OCI-LY3 (cell line): Measurements from ENCODE around the gene SAE1.

Experiments used
- H2AFZ ChIP-seq: fragments of 200-600, 300-600 bp; shearing (Covaris generic); 2 replicates; pipeline ENCODE4 v1.6.0; 2014; ENCODE audit warnings: antibody characterized with exemption, low read depth, low read length
- H3K27ac ChIP-seq: fragments of 200-600, 300-600 bp; sonication (generic); 2 replicates; pipeline ENCODE4 v1.5.1; 2014; ENCODE audit warnings: mild to moderate bottlenecking, low read length, moderate library complexity, mixed read lengths
- H3K27me3 ChIP-seq: fragments of 200-600, 300-600 bp; sonication (generic); 2 replicates; pipeline ENCODE4 v1.6.1; 2014; ENCODE audit warnings: low read depth, low read length, mixed read lengths
- H3K36me3 ChIP-seq: fragments of 200-600, 300-600 bp; sonication (generic); replicated peaks from 2 replicates; pipeline ENCODE3; 2014; ENCODE audit warnings: low read depth, low read length, mixed read lengths
- H3K4me1 ChIP-seq: fragments of 300-600, 200-600 bp; sonication (generic); 2 replicates; pipeline ENCODE4 v1.6.1; 2014; ENCODE audit warnings: low read length, mixed read lengths
- H3K4me2 ChIP-seq: fragments of 200-600, 300-600 bp; sonication (generic); 2 replicates; pipeline ENCODE4 v1.6.1; 2014; ENCODE audit warnings: low read length, mixed read lengths
- H3K4me3 ChIP-seq: fragments of 300-600, 200-600 bp; sonication (generic); 2 replicates; pipeline ENCODE4 v1.5.1; 2014; ENCODE audit warnings: antibody characterized with exemption, mild to moderate bottlenecking, low read length, moderate library complexity
- H3K79me2 ChIP-seq: fragments of 300-600, 200-600 bp; shearing (Covaris generic); 2 replicates; pipeline ENCODE4 v1.6.1; 2014; ENCODE audit warnings: mild to moderate bottlenecking, low read length, mixed read lengths
- H3K9ac ChIP-seq: fragments of 300-600, 200-600 bp; shearing (Covaris generic); 2 replicates; pipeline ENCODE4 v1.6.0; 2014; ENCODE audit warnings: mild to moderate bottlenecking, low read length, moderate library complexity
- H3K9me3 ChIP-seq: fragments of 200-600, 300-600 bp; shearing (Covaris generic); 2 replicates; pipeline ENCODE4 v1.6.1; 2014; ENCODE audit warnings: low read length, mixed read lengths; ENCODE audit not compliant: insufficient read depth
- H4K20me1 ChIP-seq: fragments of 200-600, 300-600 bp; sonication (generic); 2 replicates; pipeline ENCODE4 v1.6.1; 2016; ENCODE audit warnings: low read length, mixed read lengths; ENCODE audit not compliant: insufficient read depth
- CTCF ChIP-seq: fragments of 200-600, 300-600 bp; sonication (generic); IDR thresholded peaks from 2 replicates; pipeline ENCODE4 v1.5.1; 2014; ENCODE audit warnings: antibody characterized with exemption, low read length, low read depth
- EZH2phosphoT487 ChIP-seq: fragments of 200-600 bp; shearing (Covaris generic); IDR thresholded peaks from 2 replicates; pipeline ENCODE4 v1.6.1; 2018; ENCODE audit warnings: antibody characterized with exemption, mixed run types, low read depth

Gene SAE1

DNA sequence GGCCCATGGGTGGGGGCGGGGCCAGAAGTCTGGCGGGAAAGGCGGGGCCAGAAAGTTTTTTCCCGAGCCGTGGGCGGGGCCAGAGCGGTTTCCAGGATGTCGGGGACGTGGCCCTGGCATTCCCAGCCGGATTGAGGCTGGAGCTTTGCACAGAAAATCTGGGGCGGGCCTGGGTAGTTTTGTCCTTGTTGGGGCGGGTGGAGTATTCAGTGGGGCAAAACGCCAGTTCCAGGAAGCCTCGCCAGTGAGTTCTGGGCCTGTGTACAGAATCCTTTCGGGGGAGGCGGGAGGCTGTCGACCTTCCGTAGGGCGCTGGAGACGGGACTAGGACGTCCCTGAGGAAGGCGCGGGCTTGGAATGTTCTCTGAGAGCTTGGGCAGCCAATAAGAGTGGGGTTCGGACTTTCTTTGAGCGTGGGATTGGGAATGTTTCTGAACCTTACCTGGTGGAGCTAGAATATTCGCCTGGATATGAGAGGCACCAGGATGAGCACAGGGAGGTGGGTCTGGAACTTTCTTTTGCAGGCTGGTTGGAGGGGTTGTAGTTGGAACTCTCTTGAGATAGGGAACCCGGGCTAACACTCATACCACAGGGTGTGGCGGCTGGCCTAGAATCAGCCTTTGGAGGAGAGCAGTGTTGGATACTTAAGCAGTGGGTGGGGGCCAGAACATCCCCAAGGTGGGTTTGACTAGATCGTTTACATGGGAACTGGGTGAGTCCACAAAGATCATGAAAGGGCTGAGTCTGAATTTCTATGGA, 127.0 kb downstream of the SAE1 start:
- no peaks in the 10 kb centered on the region for H3K9me3 ChIP-seq
- 0 out of 2 replicates have a peak, but pooled peaks cover 4% of the 10 kb centered on the region for H4K20me1 ChIP-seq
- peak overlapping the region; percentile 86 for H3K4me2 ChIP-seq
- H3K36me3 ChIP-seq, result peaks cover 18% of the 10 kb centered on the region
- H3K79me2 ChIP-seq, result peaks cover 8% of the 10 kb centered on the region
- H3K27me3 ChIP-seq, result no peaks in the 10 kb centered on the region
- TF ChIP-seq EZH2phosphoT487 (no peak), CTCF (no peak)
- H3K4me1 ChIP-seq, result peaks cover 8% of the 10 kb centered on the region
- H2AFZ ChIP-seq, result peak overlapping the region; percentile 24; the same call in 1 of the 2 replicates
- peak overlapping the region; percentile 44 for H3K27ac ChIP-seq
- peak overlapping the region; percentile 67 for H3K9ac ChIP-seq
- H3K4me3 ChIP-seq, result peak overlapping the region; percentile 81

DNA sequence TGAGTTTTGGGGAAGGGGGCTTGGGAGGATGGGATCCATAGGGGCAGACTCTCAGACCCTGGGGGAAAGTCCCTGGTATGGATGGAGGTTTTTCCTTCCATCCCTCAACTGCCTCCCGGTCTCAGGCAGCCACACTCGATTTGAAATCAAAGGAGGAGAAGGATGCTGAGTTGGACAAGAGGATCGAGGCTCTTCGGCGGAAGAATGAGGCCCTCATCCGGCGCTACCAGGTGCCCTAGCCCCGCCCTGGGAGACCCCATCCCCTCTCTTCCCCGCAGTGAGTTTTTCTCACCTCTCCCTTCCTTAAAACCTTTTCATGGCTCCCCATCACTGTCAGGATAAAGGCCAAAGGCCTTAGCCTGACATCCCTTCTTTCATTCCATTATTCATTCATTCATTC, 127.8 kb downstream of the SAE1 start:
- H3K27ac ChIP-seq, result no peak overlapping the region
- H4K20me1 ChIP-seq, result 0 out of 2 replicates have a peak, but pooled peaks cover 4% of the 10 kb centered on the region
- H3K9ac ChIP-seq, result no peak overlapping the region
- H3K4me3 ChIP-seq, result no peak overlapping the region
- H3K9me3 ChIP-seq, result no peaks in the 10 kb centered on the region
- H3K4me1 ChIP-seq, result peaks cover 8% of the 10 kb centered on the region
- no peak overlapping the region for H3K4me2 ChIP-seq
- no peak overlapping the region for H2AFZ ChIP-seq
- peaks cover 8% of the 10 kb centered on the region for H3K79me2 ChIP-seq
- peaks cover 19% of the 10 kb centered on the region for H3K36me3 ChIP-seq
- no peaks in the 10 kb centered on the region for H3K27me3 ChIP-seq
- TF ChIP-seq EZH2phosphoT487, result no peak
- TF ChIP-seq CTCF, result no peak

DNA sequence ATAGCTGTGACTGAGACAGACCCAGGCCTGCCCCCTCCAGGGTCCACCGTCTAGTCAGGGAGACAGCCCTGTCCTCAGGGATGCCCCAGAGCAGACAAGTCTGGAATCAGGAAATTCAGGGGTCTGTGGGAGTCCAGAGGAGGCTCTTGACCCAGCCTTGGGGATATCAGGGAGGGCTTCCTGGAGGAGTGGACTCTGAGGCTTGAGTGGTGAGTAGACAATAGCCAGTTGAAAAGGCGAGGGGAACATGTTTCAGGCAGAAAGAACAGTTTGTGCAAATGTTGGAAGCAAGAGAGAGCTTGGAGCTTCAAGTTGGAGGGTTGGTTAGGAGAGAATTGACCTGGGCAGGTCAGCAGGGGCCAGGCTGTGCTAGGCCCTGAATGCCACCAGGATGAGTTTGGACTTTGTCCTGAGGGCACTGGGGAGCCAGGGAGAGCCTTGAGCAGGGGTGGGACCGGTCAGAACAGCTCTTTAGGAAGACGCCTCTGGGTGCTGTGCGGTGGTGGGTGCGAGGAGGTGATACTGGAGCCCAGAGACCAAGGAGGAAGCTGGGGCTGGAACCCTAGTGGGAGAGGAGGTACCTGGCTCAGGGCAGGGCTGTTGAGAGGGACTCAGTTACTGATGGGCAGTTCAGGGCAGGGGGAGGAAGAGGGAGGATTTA, 128.4 kb downstream of the SAE1 start:
- peaks cover 8% of the 10 kb centered on the region for H3K4me1 ChIP-seq
- no peak overlapping the region for H2AFZ ChIP-seq
- no peak overlapping the region for H3K27ac ChIP-seq
- no peak overlapping the region for H3K9ac ChIP-seq
- H3K27me3 ChIP-seq, result no peaks in the 10 kb centered on the region
- peaks cover 19% of the 10 kb centered on the region for H3K36me3 ChIP-seq
- H3K4me2 ChIP-seq, result no peak overlapping the region
- H3K9me3 ChIP-seq, result no peaks in the 10 kb centered on the region
- 0 out of 2 replicates have a peak, but pooled peaks cover 4% of the 10 kb centered on the region for H4K20me1 ChIP-seq
- peaks cover 8% of the 10 kb centered on the region for H3K79me2 ChIP-seq
- no peak overlapping the region for H3K4me3 ChIP-seq
- TF ChIP-seq EZH2phosphoT487 (no peak), CTCF (no peak)
